ENCODE data around the gene MDN1. TPM values are rescaled to one million over a fixed set of nuclear protein-coding genes. Genes with fewer than 3 reads are reported as not detected.

Gene MDN1
- total and polyA plus RNA-seq, 2 of the 13 experiments (the other 11 are each of a cell fraction or from before 2014, with no cell fraction given): 18.8 to 52.9 TPM

GRCh38 chr6:89685311-89685710 lies 134.3 kb downstream of the MDN1 start:
- ChIA-PET CTCF (ENCODE audit: low intra/inter-chr PET ratio, low total read pairs) (no interaction called here), POLR2A (no interaction called here)
- H3K4me2 ChIP-seq (ENCODE audit: low read depth, low read length): no peak overlapping the region
- peaks cover 42 to 85% of the 10 kb centered on the region in 2 experiments; a peak in 4 of 5 replicates for H3K36me3 ChIP-seq (replicated peaks in 1 of 2; ENCODE audit: control insufficient read depth in 1 of 2, insufficient read depth in 2 of 2, low read length in 2 of 2)
- no TSS peak for BruUV-seq (replicated peaks)
- intact Hi-C loops (cut with micrococcal nuclease; ENCODE audit: unreplicated experiment) (no loop called here), in situ Hi-C loops (cut with HindIII; ENCODE audit: extremely low pct_ligation_motif_present, low pct_unique_long_range_greater_than_20kb) (no loop called here)
- FAIRE-seq (no peak), DNase-seq (ENCODE audit: low spot score) (no peak), ATAC-seq (no peak)
- H4K20me1 ChIP-seq (ENCODE audit: insufficient read depth, low read length): no peaks in the 10 kb centered on the region
- H3K27me3 ChIP-seq (ENCODE audit: control insufficient read depth in 1 of 2, insufficient read depth in 2 of 2, low read length in 2 of 2): no peaks in the 10 kb centered on the region
- H3K4me1 ChIP-seq (ENCODE audit: insufficient read depth, low read length): no peaks in the 10 kb centered on the region
- H3K9ac ChIP-seq (ENCODE audit: insufficient read depth, low read depth, low read length): no peak overlapping the region
- no peak overlapping the region for H2AFZ ChIP-seq (ENCODE audit: low read length)
- H3K27ac ChIP-seq (ENCODE audit: extremely low read length, insufficient read depth, low read length): no peak overlapping the region
- no peaks in the 10 kb centered on the region for H3K9me3 ChIP-seq (ENCODE audit: low read length)
- TF ChIP-seq NONO (IDR thresholded peaks at IDR 0.05): no peak
- TF ChIP-seq NONO (CRISPR knock-in tag; conservative IDR thresholded peaks at IDR 0.05): no peak
- no peak for TF ChIP-seq U2AF2 (IDR thresholded peaks at IDR 0.05; ENCODE audit: low read depth, low read length)
- TF ChIP-seq PLRG1 (conservative IDR thresholded peaks at IDR 0.05): no peak
- TF ChIP-seq ZNF253 (CRISPR knock-in tag; IDR thresholded peaks at IDR 0.05; ENCODE audit: borderline replicate concordance): no peak
- H3K79me2 ChIP-seq (ENCODE audit: insufficient read depth, low read length): no peaks in the 10 kb centered on the region
- H3K4me3 ChIP-seq (replicated peaks in 1 of 3; ENCODE audit: insufficient read depth in 1 of 3, low read depth in 2 of 3, low read length in 3 of 3): no peak overlapping the region
- WGBS (ENCODE audit: low lambda C conversion rate): 98% methylated on average over 2 of the region's 2 CpGs

- no peak overlapping the region for H3K4me2 ChIP-seq (ENCODE audit: low read depth, low read length)
- no peaks in the 10 kb centered on the region for H3K79me2 ChIP-seq (ENCODE audit: insufficient read depth, low read length)
- no peak overlapping the region for H3K4me3 ChIP-seq (replicated peaks in 1 of 3; ENCODE audit: insufficient read depth in 1 of 3, low read depth in 2 of 3, low read length in 3 of 3)
- H3K36me3 ChIP-seq (replicated peaks in 1 of 2; ENCODE audit: control insufficient read depth in 1 of 2, insufficient read depth in 2 of 2, low read length in 2 of 2): peaks cover 46 to 85% of the 10 kb centered on the region in 2 experiments
- FAIRE-seq: no peak
- H2AFZ ChIP-seq (ENCODE audit: low read length): no peak overlapping the region
- in situ Hi-C loops (cut with HindIII; ENCODE audit: extremely low pct_ligation_motif_present, low pct_unique_long_range_greater_than_20kb) (no loop called here), intact Hi-C loops (cut with micrococcal nuclease; ENCODE audit: unreplicated experiment) (no loop called here)
- no peaks in the 10 kb centered on the region for H4K20me1 ChIP-seq (ENCODE audit: insufficient read depth, low read length)
- BruUV-seq (replicated peaks): no TSS peak
- H3K27me3 ChIP-seq (ENCODE audit: control insufficient read depth in 1 of 2, insufficient read depth in 2 of 2, low read length in 2 of 2): no peaks in the 10 kb centered on the region
- ChIA-PET POLR2A (no interaction called here), CTCF (ENCODE audit: low intra/inter-chr PET ratio, low total read pairs) (no interaction called here)
- 100% methylated on average over 1 of the region's 1 CpG for WGBS (ENCODE audit: low lambda C conversion rate)
- DNase-seq (ENCODE audit: low spot score): no peak
- no peak overlapping the region for H3K9ac ChIP-seq (ENCODE audit: insufficient read depth, low read depth, low read length)
- H3K4me1 ChIP-seq (ENCODE audit: insufficient read depth, low read length): no peaks in the 10 kb centered on the region
- no peak overlapping the region for H3K27ac ChIP-seq (ENCODE audit: extremely low read length, insufficient read depth, low read length)
- no peak for ATAC-seq
- no peaks in the 10 kb centered on the region for H3K9me3 ChIP-seq (ENCODE audit: low read length)
- TF ChIP-seq ESRRA (CRISPR knock-in tag; IDR thresholded peaks at IDR 0.05; ENCODE audit: low read depth) (no peak), PRDM4 (CRISPR knock-in tag; IDR thresholded peaks at IDR 0.05; ENCODE audit: borderline replicate concordance) (no peak), ZNF564 (CRISPR knock-in tag; IDR thresholded peaks at IDR 0.05) (no peak), KLF12 (CRISPR knock-in tag; IDR thresholded peaks at IDR 0.05; ENCODE audit: borderline replicate concordance) (no peak), ZNF460 (CRISPR knock-in tag; IDR thresholded peaks at IDR 0.05; ENCODE audit: borderline replicate concordance) (no peak), NR2F2 (IDR thresholded peaks at IDR 0.05; ENCODE audit: borderline replicate concordance, low read depth) (no peak), ZNF225 (CRISPR knock-in tag; IDR thresholded peaks at IDR 0.05) (no peak), PCBP1 (IDR thresholded peaks at IDR 0.05; ENCODE audit: borderline replicate concordance, low read depth, low read length) (no peak)
- TF ChIP-seq, protein P1, sequence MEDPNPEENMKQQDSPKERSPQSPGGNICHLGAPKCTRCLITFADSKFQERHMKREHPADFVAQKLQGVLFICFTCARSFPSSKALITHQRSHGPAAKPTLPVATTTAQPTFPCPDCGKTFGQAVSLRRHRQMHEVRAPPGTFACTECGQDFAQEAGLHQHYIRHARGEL (CRISPR knock-in tag; IDR thresholded peaks at IDR 0.05): no peak
These were observed 136.6 kb downstream of the MDN1 start for GRCh38 chr6:89682991-89683390.

Data from HepG2 (cell line).